Measurements from ENCODE around the gene HIP1R.
A peak's percentile ranks its signal among the peaks of the same experiment; 100 is the strongest.
"Not testable (repeated sequence)": the region's sequence is repeated elsewhere in the genome, so short reads cannot be mapped to it uniquely, and the experiment has no call there.

Gene HIP1R

GRCh38 chr12:122870867-122871664 is 35.8 kb downstream of the HIP1R start:
- Mint-ChIP-seq H3K4me1 (peaks cover 62% of the 10 kb centered on the region), H3K9me3 (no peaks in the 10 kb centered on the region), H3K36me3 (peaks cover 73% of the 10 kb centered on the region), H3K4me3 (peak overlapping the region; percentile 62), H3K27ac (no peak overlapping the region)
- no peak for DNase-seq (ENCODE audit: low spot score in 2 of 2)
- no peak for ATAC-seq

- ATAC-seq (peak; percentile 84), DNase-seq (ENCODE audit: low spot score in 2 of 2) (peak in 1 of 2 donors; percentile 77)
- no peaks in the 10 kb centered on the region for H3K9me3 Mint-ChIP-seq
- peak overlapping the region; percentile 8 for H3K27ac Mint-ChIP-seq
- peaks cover 72% of the 10 kb centered on the region for H3K36me3 Mint-ChIP-seq
- H3K4me1 Mint-ChIP-seq: peaks cover 73% of the 10 kb centered on the region
- peak overlapping the region; percentile 62 for H3K4me3 Mint-ChIP-seq
These were observed 36.9 kb downstream of the HIP1R start for GRCh38 chr12:122871851-122872780.

- DNase-seq (ENCODE audit: low spot score in 2 of 2) (no peak), ATAC-seq (no peak)
- Mint-ChIP-seq H3K36me3 (peaks cover 71% of the 10 kb centered on the region), H3K27ac (no peak overlapping the region), H3K4me3 (peak overlapping the region; percentile 62), H3K9me3 (no peaks in the 10 kb centered on the region), H3K4me1 (peaks cover 81% of the 10 kb centered on the region)
These were observed 37.6 kb downstream of the HIP1R start for GRCh38 chr12:122872815-122873361.

DNA sequence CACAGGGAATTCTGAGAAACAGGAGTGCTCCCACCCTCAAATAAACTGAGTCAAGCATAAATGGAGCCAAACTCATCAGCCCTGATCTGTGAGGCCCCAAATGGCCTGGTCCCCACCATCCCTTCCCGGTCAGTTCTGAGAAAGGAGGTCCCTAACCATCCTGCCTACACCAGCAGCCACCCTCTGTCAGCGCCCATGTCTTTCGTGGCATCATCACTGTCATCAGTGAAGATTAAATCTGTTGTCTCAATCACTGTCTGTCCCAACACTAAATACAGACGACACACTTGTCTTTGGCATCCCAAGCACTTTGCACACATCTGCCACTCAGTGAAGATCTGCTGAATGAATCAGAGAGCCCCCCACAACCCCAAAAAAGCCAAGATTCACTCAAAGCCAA is 38.3 kb downstream of the HIP1R start:
- Mint-ChIP-seq H3K4me1 (peaks cover 87% of the 10 kb centered on the region), H3K4me3 (no peak overlapping the region), H3K36me3 (peaks cover 71% of the 10 kb centered on the region), H3K9me3 (no peaks in the 10 kb centered on the region), H3K27ac (no peak overlapping the region)
- no peak for ATAC-seq
- DNase-seq (ENCODE audit: low spot score in 2 of 2): no peak

GRCh38 chr12:122874081-122874480 is 38.8 kb downstream of the HIP1R start:
- no peak overlapping the region for H3K27ac Mint-ChIP-seq
- no peaks in the 10 kb centered on the region for H3K9me3 Mint-ChIP-seq
- peaks cover 69% of the 10 kb centered on the region for H3K36me3 Mint-ChIP-seq
- no peak overlapping the region for H3K4me3 Mint-ChIP-seq
- H3K4me1 Mint-ChIP-seq: peaks cover 88% of the 10 kb centered on the region
- ATAC-seq (no peak), DNase-seq (ENCODE audit: low spot score in 2 of 2) (no peak)

DNA sequence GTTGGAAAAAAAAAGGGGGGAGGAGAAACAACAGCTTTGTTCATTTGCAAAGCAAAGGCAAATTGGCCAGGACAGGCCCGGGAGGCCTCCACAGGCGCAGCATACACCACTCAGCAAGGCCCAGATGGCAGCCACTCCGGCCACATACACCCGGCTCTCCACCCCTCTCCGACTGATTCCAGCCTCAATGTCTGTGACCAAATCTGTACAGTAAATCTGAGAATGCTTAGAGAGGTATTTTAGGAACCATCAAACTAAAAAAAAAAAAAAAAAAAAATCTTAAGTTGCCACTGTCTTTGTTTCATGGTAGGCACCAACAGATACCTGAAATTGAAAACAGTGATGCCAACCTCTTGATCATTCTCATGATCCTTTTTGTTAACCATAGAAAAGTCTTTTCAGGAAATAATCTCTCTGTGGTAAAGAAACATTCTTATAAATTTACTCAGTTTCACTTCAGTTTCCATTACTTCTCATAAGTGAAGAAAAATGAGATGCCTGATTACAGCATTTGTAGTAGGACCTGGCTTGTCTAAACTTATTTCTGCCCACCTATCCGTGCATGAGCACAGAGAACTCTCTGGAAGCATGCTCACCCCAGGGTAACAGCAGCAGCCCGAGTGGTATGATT is 40.4 kb downstream of the HIP1R start:
- Mint-ChIP-seq H3K36me3 (peaks cover 55% of the 10 kb centered on the region), H3K9me3 (no peaks in the 10 kb centered on the region), H3K4me3 (peak overlapping the region; percentile 9), H3K4me1 (peaks cover 92% of the 10 kb centered on the region), H3K27ac (no peak overlapping the region)
- peak; percentile 68 for ATAC-seq
- no peak for DNase-seq (ENCODE audit: low spot score in 2 of 2)

- not testable (repeated sequence) for DNase-seq (ENCODE audit: low spot score in 2 of 2); H3K27ac Mint-ChIP-seq; H3K9me3 Mint-ChIP-seq; ATAC-seq
- peaks cover 55% of the 10 kb centered on the region for H3K36me3 Mint-ChIP-seq
- H3K4me1 Mint-ChIP-seq: peaks cover 94% of the 10 kb centered on the region
- peak overlapping the region; percentile 9 for H3K4me3 Mint-ChIP-seq
These were observed 41.0 kb downstream of the HIP1R start for GRCh38 chr12:122876281-122876680.

GRCh38 chr12:122876731-122877130 is 41.5 kb downstream of the HIP1R start:
- peaks cover 94% of the 10 kb centered on the region for H3K4me1 Mint-ChIP-seq
- DNase-seq (ENCODE audit: low spot score in 2 of 2): no peak
- no peaks in the 10 kb centered on the region for H3K9me3 Mint-ChIP-seq
- H3K4me3 Mint-ChIP-seq: no peak overlapping the region
- H3K36me3 Mint-ChIP-seq: peaks cover 54% of the 10 kb centered on the region
- no peak for ATAC-seq
- H3K27ac Mint-ChIP-seq: no peak overlapping the region

DNA sequence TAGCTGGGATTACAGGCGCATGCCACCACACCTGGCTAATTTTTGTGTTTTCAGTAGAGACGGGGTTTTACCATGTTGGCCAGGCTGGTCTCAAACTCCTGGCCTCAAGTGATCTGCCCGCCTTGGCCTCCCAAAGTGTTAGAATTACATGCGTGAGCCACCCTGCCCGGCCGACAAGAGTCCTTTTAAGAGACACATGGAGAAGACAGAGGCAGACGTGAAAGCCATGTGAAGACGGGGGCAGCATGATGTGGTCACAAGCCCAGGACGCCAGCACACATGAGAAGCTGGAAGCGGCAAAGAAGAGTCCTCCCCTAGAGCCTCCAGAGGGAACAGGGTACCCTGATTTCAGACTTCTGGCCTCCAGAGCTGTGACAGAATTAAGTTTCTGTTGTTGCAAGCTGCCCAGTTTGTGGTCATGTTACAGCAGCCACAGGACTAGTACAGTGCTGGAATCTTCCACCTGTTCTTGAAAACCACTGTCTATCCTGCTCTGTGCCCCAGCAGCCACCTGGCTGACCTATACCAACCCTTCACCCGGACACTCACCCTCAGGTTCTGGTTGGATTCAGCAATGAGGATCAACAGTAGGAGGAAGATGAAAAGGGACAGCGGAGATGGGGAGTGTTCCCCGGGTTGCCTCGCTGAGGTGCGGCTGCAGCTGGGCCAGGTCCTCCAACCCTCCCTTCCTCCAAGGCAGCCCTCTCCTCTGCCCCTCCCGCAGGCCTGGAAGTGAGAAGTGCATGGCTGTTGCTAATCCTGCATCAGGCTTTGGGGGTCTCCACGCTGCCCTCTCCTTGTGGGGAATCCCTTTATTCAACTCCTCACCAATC is 43.7 kb downstream of the HIP1R start:
- H3K9me3 Mint-ChIP-seq: peaks cover 2% of the 10 kb centered on the region
- H3K4me3 Mint-ChIP-seq: peak overlapping the region; percentile 1
- peaks cover 41% of the 10 kb centered on the region for H3K36me3 Mint-ChIP-seq
- ATAC-seq: no peak
- no peak for DNase-seq (ENCODE audit: low spot score in 2 of 2)
- no peak overlapping the region for H3K27ac Mint-ChIP-seq
- peaks cover 92% of the 10 kb centered on the region for H3K4me1 Mint-ChIP-seq

DNA sequence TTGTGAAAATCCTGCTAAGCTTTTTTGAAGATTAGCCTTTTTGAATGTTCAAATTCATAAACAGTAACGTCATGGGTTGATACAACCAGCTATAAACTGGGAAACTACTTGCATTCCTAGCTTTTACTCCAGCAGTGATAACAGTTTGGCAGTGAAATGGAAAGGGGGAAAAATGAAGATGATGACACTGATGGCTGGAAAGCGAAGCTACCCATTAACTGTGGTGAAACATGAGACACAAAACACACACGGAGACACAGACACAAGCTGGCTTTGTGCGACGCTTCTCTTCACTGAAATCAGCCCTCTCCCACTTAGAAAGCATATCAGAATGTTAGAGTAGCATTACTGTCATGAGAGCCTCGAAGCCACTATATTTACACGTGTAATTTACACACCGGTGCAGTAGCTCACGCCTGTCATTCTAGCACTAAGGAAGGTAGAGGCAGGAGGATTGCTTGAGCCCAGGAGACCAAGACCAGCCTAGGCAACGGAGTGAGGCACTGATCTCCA is 45.0 kb downstream of the HIP1R start:
- H3K27ac Mint-ChIP-seq: peak overlapping the region; percentile 32
- DNase-seq (ENCODE audit: low spot score in 2 of 2) (no peak), ATAC-seq (no peak)
- H3K36me3 Mint-ChIP-seq: peaks cover 41% of the 10 kb centered on the region
- H3K4me1 Mint-ChIP-seq: peaks cover 96% of the 10 kb centered on the region
- H3K9me3 Mint-ChIP-seq: peaks cover 2% of the 10 kb centered on the region
- no peak overlapping the region for H3K4me3 Mint-ChIP-seq

GRCh38 chr12:122880668-122881067 is 45.4 kb downstream of the HIP1R start:
- Mint-ChIP-seq H3K9me3 (peaks cover 2% of the 10 kb centered on the region), H3K27ac (peak overlapping the region; percentile 32), H3K36me3 (peaks cover 39% of the 10 kb centered on the region), H3K4me3 (no peak overlapping the region), H3K4me1 (peaks cover 91% of the 10 kb centered on the region)
- ATAC-seq (peak; percentile 56), DNase-seq (ENCODE audit: low spot score in 2 of 2) (no peak)

DNA sequence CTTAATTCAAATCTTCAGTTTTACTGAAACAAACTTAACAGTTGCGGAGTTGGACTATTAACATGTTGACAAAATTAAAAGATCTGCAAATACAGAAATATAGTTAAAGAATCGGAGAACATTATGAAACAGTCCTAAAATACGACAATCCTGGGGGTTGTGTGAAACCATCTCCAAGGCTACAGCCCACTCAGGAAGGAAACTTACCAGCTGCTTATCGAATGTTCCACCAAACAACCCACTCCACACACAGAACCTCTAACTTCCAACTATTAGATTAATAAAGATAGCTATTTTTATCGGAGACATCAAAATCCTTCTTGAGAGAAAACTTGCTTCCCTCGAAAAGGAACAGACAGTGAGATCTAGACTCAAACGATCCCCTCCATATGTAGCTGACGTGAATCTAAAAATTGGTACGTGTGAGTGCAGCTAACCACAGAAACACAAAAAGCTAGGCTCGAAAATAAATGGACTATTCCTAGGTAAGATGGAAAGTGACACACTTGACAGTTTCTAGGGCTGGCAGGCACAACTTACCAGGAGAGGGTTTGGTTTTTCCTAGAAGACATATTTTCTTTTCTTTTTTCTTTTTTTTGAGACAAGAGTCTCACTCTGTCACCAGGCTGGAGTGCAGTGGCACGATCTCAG is 47.8 kb downstream of the HIP1R start:
- ATAC-seq: peak; percentile 62
- Mint-ChIP-seq H3K4me3 (peak overlapping the region; percentile 43), H3K9me3 (peaks cover 2% of the 10 kb centered on the region), H3K4me1 (peaks cover 91% of the 10 kb centered on the region), H3K36me3 (peaks cover 31% of the 10 kb centered on the region), H3K27ac (peak overlapping the region; percentile 81)
- DNase-seq (ENCODE audit: low spot score in 2 of 2): no peak

DNA sequence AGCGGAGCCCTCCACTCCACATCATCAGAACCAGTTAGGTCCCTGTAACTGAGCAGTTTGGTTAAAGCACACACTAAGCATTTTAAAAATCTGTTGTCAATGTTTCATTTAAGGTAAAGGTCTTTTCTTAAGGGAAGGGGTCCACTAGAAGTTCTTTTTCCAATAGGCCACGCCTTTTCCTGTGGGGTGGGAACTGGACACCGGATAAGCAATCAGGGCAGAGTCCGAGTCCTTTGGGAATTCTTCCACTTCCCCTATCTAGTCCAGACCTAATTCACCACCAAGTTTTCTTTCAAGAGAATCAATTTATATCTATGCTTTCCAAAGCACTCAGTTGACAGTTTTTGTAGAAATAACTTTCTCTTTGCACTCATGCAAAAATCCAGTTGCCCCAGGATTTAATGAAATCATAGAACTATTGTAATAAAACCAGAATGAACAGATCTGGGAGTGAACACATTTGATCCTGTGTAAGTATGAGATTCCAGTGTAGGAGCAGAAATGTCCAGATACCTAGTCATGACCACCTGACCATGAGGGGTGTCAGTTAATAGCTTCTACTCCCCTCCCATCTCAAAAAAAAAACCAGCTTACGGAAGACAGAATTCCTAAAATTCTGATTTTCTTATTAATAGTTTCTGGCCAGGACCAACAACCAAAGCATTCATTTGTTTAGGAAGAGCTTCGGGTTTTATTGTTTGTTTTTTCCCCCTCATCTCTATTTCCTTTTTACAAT is 49.0 kb downstream of the HIP1R start:
- Mint-ChIP-seq H3K36me3 (peaks cover 22% of the 10 kb centered on the region), H3K4me3 (peak overlapping the region; percentile 43), H3K27ac (peak overlapping the region; percentile 81), H3K9me3 (peaks cover 2% of the 10 kb centered on the region), H3K4me1 (peaks cover 91% of the 10 kb centered on the region)
- DNase-seq (ENCODE audit: low spot score in 2 of 2) (no peak), ATAC-seq (no peak)

All from stimulated activated effector memory CD8-positive, alpha-beta T cell treated with anti-CD3 and anti-CD28 coated beads, Interleukin-12 subunit alpha, Interleukin-12 subunit beta, amount 100 ng/mL, for 72 hours (primary cell).